Ovary (tissue), 10 donors: ENCODE measurements around the gene SMIM11. TPM values are rescaled to one million over a fixed set of nuclear protein-coding genes. Genes with fewer than 3 reads are reported as not detected.
"Not testable (repeated sequence)": the region's sequence is repeated elsewhere in the genome, so short reads cannot be mapped to it uniquely, and the experiment has no call there.

Experiments used
- DNase-seq, 5 donors: peaks; one replicate each; pipeline ENCODE4 v3.0.0-alpha.2; 2019 to 2020
- H3K27ac ChIP-seq, 2 donors: fragments of 200-600 bp; one replicate each; pipeline versions ENCODE4 v1.5.1 to v1.8.0; 2019 to 2022
- H3K27me3 ChIP-seq: fragments of 200-600 bp; one replicate; pipeline ENCODE4 v1.8.0; 2022
- H3K36me3 ChIP-seq: fragments of 200-600 bp; sonication (generic); one replicate; pipeline ENCODE4 v1.5.1; 2019
- H3K4me1 ChIP-seq: one replicate; pipeline ENCODE4 v1.8.1; 2013; ENCODE audit warnings: mild to moderate bottlenecking, moderate library complexity; ENCODE audit not compliant: insufficient read depth
- H3K4me3 ChIP-seq: fragments of 200-600 bp; sonication (generic); one replicate; pipeline ENCODE4 v1.5.1; 2017
- H3K9me3 ChIP-seq, 2 donors: fragments of 200-600 bp in 1 of 2; sonication (generic) in 1 of 2; one replicate each; pipeline versions ENCODE4 v1.5.1 to v1.8.1; 2013 to 2019; ENCODE audit warnings: mild to moderate bottlenecking in 1 of 2, moderate library complexity in 1 of 2
- CTCF ChIP-seq, 3 donors: fragments of 450-650 bp in 2 of 3; fragments of 200-600 bp in 1 of 3; IDR thresholded peaks; one replicate each; pipeline versions ENCODE4 v1.5.1 to v1.8.0; 2016 to 2022; ENCODE audit warnings: antibody characterized with exemption in 3 of 3, mild to moderate bottlenecking in 1 of 3
- EP300 ChIP-seq: sonication (generic); formaldehyde crosslinking; IDR thresholded peaks from one replicate; pipeline ENCODE4 v1.6.1; 2017; ENCODE audit warnings: antibody characterized with exemption
- POLR2A ChIP-seq: fragments of 450-650 bp; IDR thresholded peaks from one replicate; pipeline ENCODE4 v1.6.1; 2017; ENCODE audit warnings: antibody characterized with exemption, mild to moderate bottlenecking, moderate library complexity
- WGBS, 3 donors: extraction: QIAGEN DNeasy Blood & Tissue Kit in 1 of 3; methylation state at CpG; one replicate each; pipeline versions ENCODE4 v1.1.5 to v1.1.7; 2013 to 2017; 5-methylcytosine and 5-hydroxymethylcytosine counted together
- intact Hi-C, 4 donors: fragments of 100-400 bp; cut with DNase I; formaldehyde crosslinking; loops; one replicate each; pipeline versions ENCODE4 v1.11.0 to v1.15.1; 2022 to 2023
- long read RNA-seq, 3 donors: library from polyadenylated mRNA in 2 of 3; unstranded in 2 of 3; transcript quantifications; one replicate each; pipeline ENCODE4 v2.0.0 and lab custom pipeline, GENCODE V29; 2021 to 2026
- polyA plus RNA-seq, 2 donors: library from polyadenylated mRNA; stranded (reverse); fragments of 200-250 nt in 1 of 2; fragments of 350-450 nt in 1 of 2; fragmentation: Illumina TruSeq in 1 of 2; extraction: RNeasy Lipid Tissue Mini Kit (QIAGEN cat#74804) in 1 of 2; gene quantifications; one replicate each; pipeline ENCODE4 v1.2.3, GENCODE V29; 2013 to 2014
- total RNA-seq, 7 donors: library from RNA; depleted of rRNA in 2 of 7; stranded (reverse); fragments of >200 nt in 2 of 7; fragmentation: NEBNext Ultra II Directional in 3 of 7; extraction: Animal tissue kit (Norgen Biotek cat#: 25700) in 3 of 7; gene quantifications; one replicate each; pipeline versions ENCODE4 v1.1.0 to v1.2.4, GENCODE V29; 2016 to 2023
- donor health status: DM: no; HTN: no; CAD: no; lungs with moderate emphysema.
- donor health status: DM: no; HTN: no; CAD: no.
- donor health status: Bipolar disorder and iron deficiency.
- donor health status: DM: yes; HTN: yes; CAD: no.
- donor health status: DM: no; HTN: no; CAD: no.
- donor health status: DM: yes; HTN: yes; CAD: no.

SMIM11 gene
- total RNA-seq (10 to 100 TPM in 5 of 7 donors, 1 to 10 TPM in 2; 6.8 to 29.4 (median 10.5) TPM), polyA plus RNA-seq (10 to 100 TPM; 11.5 to 25.0 TPM)
- long read RNA-seq, donor 1, partial matches to known transcripts: 1 of 13 reads
- long read RNA-seq, donor 1, other reads (novel, unspliced or antisense): 7 of 13 reads
- long read RNA-seq, donor 2, partial matches to known transcripts: 16 of 22 reads
- long read RNA-seq, donor 2, other reads (novel, unspliced or antisense): 0 of 22 reads
- long read RNA-seq, donor 3, partial matches to known transcripts: 0 of 3 reads
- long read RNA-seq, donor 3, other reads (novel, unspliced or antisense): 1 of 3 reads

GRCh38 chr21:34374940-34375618, at the start of gene SMIM11:
Gene SMIM11, plus strand, starts transcription at chr21:34375507. Its CDS starts 3,998 bp downstream, at chr21:34379505.
- intact Hi-C loops, H3K4me1 ChIP-seq, H3K36me3 ChIP-seq, H3K27me3 ChIP-seq, DNase-seq, H3K9me3 ChIP-seq, H3K27ac ChIP-seq, H3K4me3 ChIP-seq: not testable (repeated sequence)
- no CpG with 5 or more reads among the region's 49 CpGs for WGBS, 3 donors

GRCh38 chr21:34330055-34330454, 45.3 kb upstream of the SMIM11 start:
- H3K4me1 ChIP-seq: no peaks in the 10 kb centered on the region
- H3K4me3 ChIP-seq: no peak overlapping the region
- TF ChIP-seq POLR2A (no peak), EP300 (no peak), CTCF (IDR thresholded peaks at IDR 0.05) (no peak)
- intact Hi-C loops: no loop called here
- 93 to 98% (median 95%) methylated on average over 8 of the region's 8 CpGs for WGBS, 3 donors
- no peaks in the 10 kb centered on the region for H3K27me3 ChIP-seq
- DNase-seq: no peak
- H3K9me3 ChIP-seq: no peaks in the 10 kb centered on the region
- no peak overlapping the region for H3K27ac ChIP-seq
- H3K36me3 ChIP-seq: no peaks in the 10 kb centered on the region

GRCh38 chr21:34331726-34332125, 43.6 kb upstream of the SMIM11 start:
- intact Hi-C loops: no loop called here
- Histone ChIP-seq H3K4me1 (no peaks in the 10 kb centered on the region), H3K27ac (no peak overlapping the region), H3K9me3 (no peaks in the 10 kb centered on the region), H3K4me3 (no peak overlapping the region), H3K27me3 (no peaks in the 10 kb centered on the region), H3K36me3 (no peaks in the 10 kb centered on the region)
- WGBS, 3 donors: 77 to 83% (median 82%) methylated on average over 5 of the region's 5 CpGs
- TF ChIP-seq EP300 (no peak), POLR2A (no peak), CTCF (IDR thresholded peaks at IDR 0.05) (no peak)
- no peak for DNase-seq

GRCh38 chr21:34332347-34332746, 43.0 kb upstream of the SMIM11 start:
- intact Hi-C loops: no loop called here
- 96 to 98% (median 97%) methylated on average over 6 of the region's 6 CpGs for WGBS, 3 donors
- H3K36me3 ChIP-seq: no peaks in the 10 kb centered on the region
- H3K9me3 ChIP-seq: no peaks in the 10 kb centered on the region
- no peaks in the 10 kb centered on the region for H3K27me3 ChIP-seq
- H3K4me3 ChIP-seq: no peak overlapping the region
- no peak for DNase-seq
- no peak overlapping the region for H3K27ac ChIP-seq
- TF ChIP-seq EP300 (no peak), CTCF (IDR thresholded peaks at IDR 0.05) (no peak), POLR2A (no peak)
- peaks cover 5% of the 10 kb centered on the region for H3K4me1 ChIP-seq
